ENCODE data around the gene ITPR2. TPM values are rescaled to one million over a fixed set of nuclear protein-coding genes. Genes with fewer than 3 reads are reported as not detected.

Gene ITPR2
- polyA plus RNA-seq, 1 of the 3 experiments (the other 2 are of a cell fraction): 2.3 TPM

- Histone ChIP-seq H3K9ac (no peak overlapping the region), H2AFZ (ENCODE audit: low read depth) (no peak overlapping the region), H3K27me3 (ENCODE audit: insufficient read depth) (no peaks in the 10 kb centered on the region), H3F3A (replicated peaks; ENCODE audit: insufficient read depth) (no peaks in the 10 kb centered on the region), H4K20me1 (ENCODE audit: insufficient read depth) (no peaks in the 10 kb centered on the region), H3K4me2 (no peak overlapping the region), H3K9me2 (no peaks in the 10 kb centered on the region), H3K27ac (ENCODE audit: low read depth in 2 of 2, low read length in 1 of 2) (no peak overlapping the region), H3K4me1 (ENCODE audit: control insufficient read depth in 1 of 2, insufficient read depth in 2 of 2, low read depth in 1 of 2, low read length in 1 of 2) (no peaks in the 10 kb centered on the region; a peak in 1 of 4 replicates), H3K79me2 (ENCODE audit: insufficient read depth) (no peaks in the 10 kb centered on the region), H3K36me3 (replicated peaks in 1 of 2; ENCODE audit: control insufficient read depth in 1 of 2, insufficient read depth in 2 of 2, low read length in 1 of 2) (no peaks in the 10 kb centered on the region), H3K4me3 (ENCODE audit: low read depth in 2 of 2, low read length in 1 of 2) (no peak overlapping the region), H3K9me3 (no peaks in the 10 kb centered on the region)
- ChIA-PET CTCF (no interaction called here), POLR2A (no interaction called here)
- no peak for DNase-seq
- no peak for TF ChIP-seq SIN3A (IDR thresholded peaks at IDR 0.05; ENCODE audit: borderline replicate concordance, low read depth, low read length)
- no peak for TF ChIP-seq REST (IDR thresholded peaks at IDR 0.05; ENCODE audit: low read depth, low read length)
- TF ChIP-seq RAD21 (IDR thresholded peaks at IDR 0.05; ENCODE audit: low read length): no peak
- TF ChIP-seq FOXM1 (IDR thresholded peaks at IDR 0.05; ENCODE audit: low read depth): no peak
- no peak for TF ChIP-seq RCOR1 (IDR thresholded peaks at IDR 0.05; ENCODE audit: low read length)
- TF ChIP-seq ZBTB33 (IDR thresholded peaks at IDR 0.05; ENCODE audit: borderline replicate concordance, low read depth): no peak
- TF ChIP-seq GABPA (IDR thresholded peaks at IDR 0.05; ENCODE audit: low read depth): no peak
- no peak for TF ChIP-seq MEF2A (IDR thresholded peaks at IDR 0.05; ENCODE audit: borderline replicate concordance, low read depth)
- no peak for TF ChIP-seq POLR2AphosphoS5 (IDR thresholded peaks at IDR 0.05; ENCODE audit: low read depth, low read length)
- no peak for TF ChIP-seq EP300 (IDR thresholded peaks at IDR 0.05; ENCODE audit: borderline replicate concordance in 1 of 2, low read depth in 1 of 2, low read length in 1 of 2)
- no peak for TF ChIP-seq TCF12 (IDR thresholded peaks at IDR 0.05)
- no peak for TF ChIP-seq FOSL2 (IDR thresholded peaks at IDR 0.05; ENCODE audit: borderline replicate concordance, low read depth)
- no peak for TF ChIP-seq CTCF (IDR thresholded peaks at IDR 0.05)
- TF ChIP-seq CHD2 (IDR thresholded peaks at IDR 0.05; ENCODE audit: low read length, partially characterized antibody): no peak
- TF ChIP-seq TAF1 (IDR thresholded peaks at IDR 0.05; ENCODE audit: borderline replicate concordance, low read depth, low read length): no peak
- TF ChIP-seq ELF1 (IDR thresholded peaks at IDR 0.05): no peak
- no peak for TF ChIP-seq MXI1 (IDR thresholded peaks at IDR 0.05; ENCODE audit: low read depth, low read length)
- TF ChIP-seq RFX5 (IDR thresholded peaks at IDR 0.05; ENCODE audit: low read length): no peak
- no peak for TF ChIP-seq NRF1 (IDR thresholded peaks at IDR 0.05; ENCODE audit: low read depth, low read length)
- 100% methylated on average over 1 of the region's 1 CpG for WGBS (ENCODE audit: low lambda C conversion rate)
These were observed 332.9 kb downstream of the ITPR2 start for GRCh38 chr12:26499979-26500640.
